Endothelial cell of umbilical vein (primary cell): ENCODE measurements around the gene TMC1.

Experiments
- CTCF ChIP-seq, 2 donors: IDR thresholded peaks; 1 replicate in 1 of 2; 2 replicates in 1 of 2; pipeline ENCODE4 v1.5.1; 2011; ENCODE audit warnings: low read length in 2 of 2, mild to moderate bottlenecking in 2 of 2, moderate library complexity in 2 of 2, control low read depth in 1 of 2, inconsistent platforms in 1 of 2, low read depth in 1 of 2; ENCODE audit not compliant: insufficient read depth in 1 of 2; ENCODE audit errors: extremely low read depth in 1 of 2
- EZH2 ChIP-seq: IDR thresholded peaks from 2 replicates; pipeline ENCODE4 v1.6.1; 2012; ENCODE audit warnings: borderline replicate concordance, low read depth, mild to moderate bottlenecking, moderate library complexity, low read length, inconsistent platforms; ENCODE audit not compliant: severe bottlenecking
- GATA2 ChIP-seq: IDR thresholded peaks from 2 replicates; pipeline ENCODE4 v1.7.0; 2011; ENCODE audit warnings: low read depth, mild to moderate bottlenecking, moderate library complexity, mixed read lengths, low read length; ENCODE audit not compliant: insufficient read length, insufficient read depth
- MAX ChIP-seq: IDR thresholded peaks from 2 replicates; pipeline ENCODE4 v1.6.1; 2011; ENCODE audit not compliant: insufficient read depth, insufficient read length
- MYC ChIP-seq: IDR thresholded peaks from one replicate; pipeline ENCODE4 v1.6.1; 2011; ENCODE audit warnings: mild to moderate bottlenecking, low read depth, low read length
- POLR2A ChIP-seq: IDR thresholded peaks from 2 replicates; pipeline ENCODE4 v1.6.1; 2012; ENCODE audit warnings: low read depth, mild to moderate bottlenecking, control low read depth, low read length
- POLR2AphosphoS5 ChIP-seq: IDR thresholded peaks from 2 replicates; pipeline ENCODE4 v1.6.1; 2012; ENCODE audit warnings: low read depth, mild to moderate bottlenecking, control low read depth, low read length, moderate library complexity; ENCODE audit not compliant: insufficient read depth

- TF ChIP-seq POLR2AphosphoS5 (no peak), POLR2A (no peak), CTCF (IDR thresholded peaks at IDR 0.05; ENCODE audit: extremely low read depth in 1 of 2, insufficient read depth in 1 of 2, low read depth in 1 of 2, low read length in 2 of 2) (no peak), EZH2 (no peak), MAX (no peak), MYC (no peak), GATA2 (no peak)
Measured at GRCh38 chr9:72551306-72551705, 29.9 kb downstream of the TMC1 start.
